SK-N-MC (cell line): ENCODE data around the gene NEK6.

Experiments
- EZH2 ChIP-seq: fragments of 200-600 bp; sonication (generic); IDR thresholded peaks from one replicate; pipeline ENCODE4 v1.6.1; 2017; ENCODE audit warnings: antibody characterized with exemption
- FOXP2 ChIP-seq: optimal IDR thresholded peaks from 2 replicates; pipeline ENCODE3; 2011; ENCODE audit warnings: mild to moderate bottlenecking, moderate library complexity; ENCODE audit not compliant: insufficient read depth; ENCODE audit errors: extremely low read length, control extremely low read depth
- POLR2AphosphoS5 ChIP-seq: IDR thresholded peaks from 2 replicates; pipeline ENCODE4 v1.6.1; 2012; ENCODE audit warnings: mild to moderate bottlenecking, low read depth, low read length, borderline replicate concordance

- TF ChIP-seq EZH2 (no peak), POLR2AphosphoS5 (no peak), FOXP2 (no peak)
These were observed 49.2 kb upstream of the NEK6 start for GRCh38 chr9:124208571-124208970.
